ENCODE measurements around the gene THOC7. TPM values are rescaled to one million over a fixed set of nuclear protein-coding genes. Genes with fewer than 3 reads are reported as not detected.

THOC7 gene
- total RNA-seq, 1 experiment from 2014 or later: 78.3 TPM

DNA sequence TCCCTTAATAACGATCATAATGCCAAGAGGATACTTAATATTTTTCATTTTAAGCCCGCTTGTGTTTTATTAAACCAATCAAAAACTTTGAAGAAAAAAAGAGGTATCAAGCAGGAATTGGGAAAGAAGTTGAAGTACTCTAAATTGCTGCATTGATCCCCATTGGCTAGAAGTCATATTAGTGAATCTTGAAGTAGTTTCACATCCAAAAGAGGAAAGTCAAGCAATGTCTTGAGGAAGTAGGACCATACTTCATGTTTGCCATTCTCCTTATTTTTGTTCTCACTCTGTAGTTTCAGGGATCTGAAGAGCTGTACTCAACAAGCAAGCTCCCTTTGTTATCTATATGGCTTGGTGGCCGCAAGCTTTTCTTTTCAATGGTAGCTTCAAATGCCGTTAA lies 46.4 kb upstream of the THOC7 start:
- Mint-ChIP-seq H3K27me3 (ENCODE audit: insufficient read depth, unreplicated experiment) (no peaks in the 10 kb centered on the region), H3K4me3 (ENCODE audit: unreplicated experiment) (no peak overlapping the region), H3K27ac (ENCODE audit: unreplicated experiment) (no peak overlapping the region), H3K36me3 (ENCODE audit: insufficient read depth, unreplicated experiment) (peaks cover 7% of the 10 kb centered on the region), H3K4me1 (ENCODE audit: low read depth, unreplicated experiment) (peaks cover 4% of the 10 kb centered on the region), H3K9me3 (ENCODE audit: unreplicated experiment) (no peaks in the 10 kb centered on the region)
- ChIA-PET CTCF (no interaction called here), POLR2A (no interaction called here)
- Histone ChIP-seq H3K4me3 (ENCODE audit: low read depth, low read length) (no peak overlapping the region), H3K36me3 (ENCODE audit: control insufficient read depth, insufficient read depth, low read length) (no peaks in the 10 kb centered on the region), H3K9me3 (no peaks in the 10 kb centered on the region), H3K4me1 (peaks cover 10% of the 10 kb centered on the region), H3K27me3 (replicated peaks; ENCODE audit: control insufficient read depth, insufficient read depth, low read length) (no peaks in the 10 kb centered on the region)
- no TSS peak for BruUV-seq (replicated peaks)
- no peak for DNase-seq
- intact Hi-C loops (cut with micrococcal nuclease; ENCODE audit: unreplicated experiment): no loop called here
- TF ChIP-seq CTCF (IDR thresholded peaks at IDR 0.05; ENCODE audit: insufficient read depth in 1 of 2, low read depth in 1 of 2, low read length in 1 of 2, severe bottlenecking in 1 of 2, unreplicated experiment in 1 of 2): no peak

- H3K9me3 ChIP-seq: no peaks in the 10 kb centered on the region
- H3K27ac Mint-ChIP-seq (ENCODE audit: unreplicated experiment): no peak overlapping the region
- TF ChIP-seq CTCF (IDR thresholded peaks at IDR 0.05; ENCODE audit: insufficient read depth in 1 of 2, low read depth in 1 of 2, low read length in 1 of 2, severe bottlenecking in 1 of 2, unreplicated experiment in 1 of 2): no peak
- no peaks in the 10 kb centered on the region for H3K27me3 ChIP-seq (replicated peaks; ENCODE audit: control insufficient read depth, insufficient read depth, low read length)
- BruUV-seq (replicated peaks): no TSS peak
- H3K4me3 Mint-ChIP-seq (ENCODE audit: unreplicated experiment): no peak overlapping the region
- POLR2A ChIA-PET: no interaction called here
- peaks cover 7% of the 10 kb centered on the region for H3K36me3 Mint-ChIP-seq (ENCODE audit: insufficient read depth, unreplicated experiment)
- intact Hi-C loops (cut with micrococcal nuclease; ENCODE audit: unreplicated experiment): no loop called here
- CTCF ChIA-PET: no interaction called here
- no peaks in the 10 kb centered on the region for H3K27me3 Mint-ChIP-seq (ENCODE audit: insufficient read depth, unreplicated experiment)
- no peak overlapping the region for H3K4me3 ChIP-seq (ENCODE audit: low read depth, low read length)
- H3K4me1 ChIP-seq: peaks cover 10% of the 10 kb centered on the region
- no peaks in the 10 kb centered on the region for H3K9me3 Mint-ChIP-seq (ENCODE audit: unreplicated experiment)
- H3K36me3 ChIP-seq (ENCODE audit: control insufficient read depth, insufficient read depth, low read length): no peaks in the 10 kb centered on the region
- H3K4me1 Mint-ChIP-seq (ENCODE audit: low read depth, unreplicated experiment): peaks cover 4% of the 10 kb centered on the region
- DNase-seq: no peak
Observed at GRCh38 chr3:63909431-63909830, 45.8 kb upstream of the THOC7 start.

- POLR2A ChIA-PET: no interaction called here
- no peak overlapping the region for H3K4me3 ChIP-seq (ENCODE audit: low read depth, low read length)
- Mint-ChIP-seq H3K4me1 (ENCODE audit: low read depth, unreplicated experiment) (peaks cover 4% of the 10 kb centered on the region), H3K27me3 (ENCODE audit: insufficient read depth, unreplicated experiment) (no peaks in the 10 kb centered on the region), H3K9me3 (ENCODE audit: unreplicated experiment) (no peaks in the 10 kb centered on the region), H3K4me3 (ENCODE audit: unreplicated experiment) (no peak overlapping the region), H3K27ac (ENCODE audit: unreplicated experiment) (no peak overlapping the region), H3K36me3 (ENCODE audit: insufficient read depth, unreplicated experiment) (peaks cover 7% of the 10 kb centered on the region)
- no peak for TF ChIP-seq CTCF (IDR thresholded peaks at IDR 0.05; ENCODE audit: insufficient read depth in 1 of 2, low read depth in 1 of 2, low read length in 1 of 2, severe bottlenecking in 1 of 2, unreplicated experiment in 1 of 2)
- no peaks in the 10 kb centered on the region for H3K9me3 ChIP-seq
- DNase-seq: no peak
- no TSS peak for BruUV-seq (replicated peaks)
- intact Hi-C loops (cut with micrococcal nuclease; ENCODE audit: unreplicated experiment): no loop called here
- peaks cover 10% of the 10 kb centered on the region for H3K4me1 ChIP-seq
- CTCF ChIA-PET: no interaction called here
- H3K36me3 ChIP-seq (ENCODE audit: control insufficient read depth, insufficient read depth, low read length): no peaks in the 10 kb centered on the region
- no peaks in the 10 kb centered on the region for H3K27me3 ChIP-seq (replicated peaks; ENCODE audit: control insufficient read depth, insufficient read depth, low read length)
Observed at GRCh38 chr3:63908776-63909175, 45.2 kb upstream of the THOC7 start.
